Colonic mucosa (tissue), 4 donors: ENCODE measurements around the gene DCX. TPM values are rescaled to one million over a fixed set of nuclear protein-coding genes. Genes with fewer than 3 reads are reported as not detected.

Experiments
- DNase-seq: peaks from one replicate; pipeline ENCODE4 v3.0.0-alpha.2; 2020
- H3K27ac ChIP-seq: fragments of 200-600 bp; one replicate; pipeline ENCODE4 v1.8.0; 2021
- H3K27me3 ChIP-seq: fragments of 200-600 bp; one replicate; pipeline ENCODE4 v1.8.0; 2021
- H3K36me3 ChIP-seq: fragments of 200-600 bp; one replicate; pipeline ENCODE4 v1.8.0; 2021
- H3K4me1 ChIP-seq: fragments of 200-600 bp; one replicate; pipeline ENCODE4 v1.8.0; 2021; ENCODE audit warnings: mild to moderate bottlenecking
- H3K4me3 ChIP-seq: fragments of 200-600 bp; one replicate; pipeline ENCODE4 v1.8.0; 2021
- H3K9ac ChIP-seq, 2 donors: one replicate each; pipeline ENCODE4 v1.7.0; 2013; ENCODE audit warnings: control low read depth in 2 of 2, low read depth in 2 of 2, low read length in 2 of 2
- H3K9me3 ChIP-seq: fragments of 200-600 bp; one replicate; pipeline ENCODE4 v1.8.0; 2021
- intact Hi-C: fragments of 100-400 bp; cut with DNase I; formaldehyde crosslinking; loops from one replicate; pipeline ENCODE4 v1.14.1; 2022
- total RNA-seq, 2 donors: library from RNA; stranded (reverse); fragmentation: NEBNext Ultra II Directional in 1 of 2; extraction: Animal tissue kit (Norgen Biotek cat#: 25700) in 1 of 2; gene quantifications; one replicate each; pipeline ENCODE4 v1.2.1, GENCODE V29; 2021
- TF ChIP-seq, protein P1 (sequence below): fragments of 200-600 bp; IDR thresholded peaks from one replicate; pipeline ENCODE4 v1.8.0; 2022; ENCODE audit warnings: antibody characterized with exemption, mild to moderate bottlenecking
- donor health status: healthy.
- donor health status: DM: no; HTN: no; CAD: no.
- donor health status: DM: no; HTN: no; CAD: no.

DCX gene
- total RNA-seq, 2 donors from 2014 or later: 0.11 to 0.40 TPM

DNA sequence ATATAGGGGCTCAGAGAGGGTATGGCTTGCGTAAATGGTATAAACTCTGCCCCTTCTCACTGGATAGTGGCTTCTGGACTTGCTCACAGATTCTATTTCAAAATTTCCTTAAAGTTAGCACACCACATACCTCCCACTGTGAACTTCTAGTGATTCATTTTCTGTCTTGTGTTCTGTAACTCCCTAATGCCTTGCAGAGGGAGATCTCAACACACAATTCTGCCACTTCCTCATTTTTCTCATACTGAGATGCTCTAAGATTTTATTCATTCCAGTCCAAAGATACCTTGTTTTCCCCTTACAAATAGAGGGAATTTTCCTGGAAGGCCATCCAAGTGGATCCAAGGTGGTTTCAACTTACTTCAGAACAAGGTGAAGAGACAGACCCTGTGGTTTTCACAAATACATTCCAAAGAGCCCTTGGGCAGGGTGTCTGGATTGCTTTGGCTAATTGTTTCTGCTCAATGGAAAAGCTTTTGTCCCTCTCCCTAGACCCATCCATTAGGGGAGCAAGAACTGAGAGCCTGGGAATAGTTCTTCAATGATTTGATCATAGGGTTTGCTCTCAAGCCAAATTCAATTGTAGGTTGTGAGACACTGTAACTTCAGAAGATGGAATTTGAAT lies 89.6 kb downstream of the DCX start:
- Histone ChIP-seq H3K4me1 (no peaks in the 10 kb centered on the region), H3K4me3 (no peak overlapping the region), H3K9me3 (no peaks in the 10 kb centered on the region), H3K27me3 (no peaks in the 10 kb centered on the region), H3K36me3 (no peaks in the 10 kb centered on the region), H3K9ac (no peak overlapping the region), H3K27ac (no peak overlapping the region)
- intact Hi-C loops: no loop called here
- no peak for DNase-seq
- TF ChIP-seq, protein P1, sequence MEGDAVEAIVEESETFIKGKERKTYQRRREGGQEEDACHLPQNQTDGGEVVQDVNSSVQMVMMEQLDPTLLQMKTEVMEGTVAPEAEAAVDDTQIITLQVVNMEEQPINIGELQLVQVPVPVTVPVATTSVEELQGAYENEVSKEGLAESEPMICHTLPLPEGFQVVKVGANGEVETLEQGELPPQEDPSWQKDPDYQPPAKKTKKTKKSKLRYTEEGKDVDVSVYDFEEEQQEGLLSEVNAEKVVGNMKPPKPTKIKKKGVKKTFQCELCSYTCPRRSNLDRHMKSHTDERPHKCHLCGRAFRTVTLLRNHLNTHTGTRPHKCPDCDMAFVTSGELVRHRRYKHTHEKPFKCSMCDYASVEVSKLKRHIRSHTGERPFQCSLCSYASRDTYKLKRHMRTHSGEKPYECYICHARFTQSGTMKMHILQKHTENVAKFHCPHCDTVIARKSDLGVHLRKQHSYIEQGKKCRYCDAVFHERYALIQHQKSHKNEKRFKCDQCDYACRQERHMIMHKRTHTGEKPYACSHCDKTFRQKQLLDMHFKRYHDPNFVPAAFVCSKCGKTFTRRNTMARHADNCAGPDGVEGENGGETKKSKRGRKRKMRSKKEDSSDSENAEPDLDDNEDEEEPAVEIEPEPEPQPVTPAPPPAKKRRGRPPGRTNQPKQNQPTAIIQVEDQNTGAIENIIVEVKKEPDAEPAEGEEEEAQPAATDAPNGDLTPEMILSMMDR: no peak

DNA sequence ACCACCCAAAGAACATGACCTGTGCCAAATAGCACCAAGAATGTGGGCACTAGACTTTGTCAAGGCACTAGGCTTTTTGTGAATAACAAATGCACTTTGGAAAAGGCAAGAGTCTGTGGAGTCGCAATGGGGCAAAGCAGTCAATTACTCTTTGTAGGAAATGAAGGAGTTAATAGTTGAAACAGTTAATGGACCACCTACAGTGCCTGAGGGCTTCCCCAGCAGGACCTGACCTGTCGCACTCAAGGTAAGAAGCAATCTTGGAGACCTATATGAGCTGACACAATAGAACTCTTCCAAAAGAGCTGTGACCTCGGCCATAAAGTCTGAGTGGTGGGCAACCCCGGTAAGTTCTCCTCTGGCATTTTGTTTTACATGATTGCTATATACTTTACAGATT lies 92.5 kb downstream of the DCX start:
- Histone ChIP-seq H3K4me3 (no peak overlapping the region), H3K9me3 (no peaks in the 10 kb centered on the region), H3K27ac (no peak overlapping the region), H3K9ac (no peak overlapping the region), H3K27me3 (no peaks in the 10 kb centered on the region), H3K4me1 (no peaks in the 10 kb centered on the region), H3K36me3 (no peaks in the 10 kb centered on the region)
- no peak for DNase-seq
- intact Hi-C loops: no loop called here
- TF ChIP-seq, protein P1: no peak

- Histone ChIP-seq H3K27me3 (no peaks in the 10 kb centered on the region), H3K9me3 (no peaks in the 10 kb centered on the region), H3K4me3 (no peak overlapping the region), H3K27ac (no peak overlapping the region), H3K36me3 (no peaks in the 10 kb centered on the region), H3K4me1 (no peaks in the 10 kb centered on the region), H3K9ac (no peak overlapping the region)
- no peak for DNase-seq
- TF ChIP-seq, protein P1: no peak
- intact Hi-C loops: no loop called here
Observed at GRCh38 chrX:111318901-111319300, 93.1 kb downstream of the DCX start.

DNA sequence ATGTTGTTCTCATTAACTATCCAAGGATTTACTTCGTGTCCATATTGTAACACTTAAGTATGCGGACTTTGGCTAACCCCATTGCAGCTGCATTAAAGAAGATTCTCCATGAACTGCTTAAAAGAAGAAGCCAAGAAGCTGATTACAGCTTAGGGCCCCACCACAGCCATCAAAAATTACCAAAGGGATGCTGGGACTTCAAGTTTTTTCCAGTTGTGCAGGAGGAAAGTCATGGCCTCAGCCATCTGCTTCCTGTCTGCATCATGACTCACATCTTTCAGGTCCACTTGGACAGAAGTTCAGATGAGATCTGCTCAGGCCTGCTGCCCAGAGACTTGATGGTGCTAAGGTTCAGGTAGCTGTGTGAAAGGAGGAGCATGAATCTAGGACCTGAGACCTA lies 102.9 kb downstream of the DCX start:
- Histone ChIP-seq H3K36me3 (no peaks in the 10 kb centered on the region), H3K27ac (no peak overlapping the region), H3K4me3 (no peak overlapping the region), H3K9ac (no peak overlapping the region), H3K9me3 (no peaks in the 10 kb centered on the region), H3K4me1 (no peaks in the 10 kb centered on the region), H3K27me3 (peaks cover 5% of the 10 kb centered on the region)
- DNase-seq: no peak
- intact Hi-C loops: no loop called here
- TF ChIP-seq, protein P1: no peak

DNA sequence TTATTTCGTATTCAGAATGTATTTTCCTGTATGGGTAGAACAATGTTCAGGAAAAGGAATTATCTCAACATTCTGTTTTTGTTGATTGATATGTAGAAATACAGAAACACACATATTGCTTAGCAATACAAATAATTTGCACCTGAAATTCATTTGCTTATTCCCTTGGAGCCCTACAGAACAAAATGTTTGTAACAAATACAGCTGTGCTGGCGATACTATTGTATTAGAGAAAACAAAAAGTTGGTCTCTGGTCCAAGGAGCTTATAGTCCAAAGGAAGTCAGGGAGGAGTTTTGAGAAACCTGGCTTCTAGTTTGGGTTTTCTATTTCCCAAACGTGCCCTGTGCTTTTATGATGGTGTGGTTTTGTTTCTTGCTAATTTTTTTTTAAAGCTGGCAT lies 104.0 kb downstream of the DCX start:
- H3K9me3 ChIP-seq: no peaks in the 10 kb centered on the region

More for the DNA sequence above, 104.0 kb downstream of the DCX start:
- TF ChIP-seq, protein P1: no peak
- H3K4me3 ChIP-seq: no peak overlapping the region
- intact Hi-C loops: no loop called here
- no peaks in the 10 kb centered on the region for H3K36me3 ChIP-seq
- no peak overlapping the region for H3K27ac ChIP-seq
- no peak overlapping the region for H3K9ac ChIP-seq
- H3K4me1 ChIP-seq: no peaks in the 10 kb centered on the region
- H3K27me3 ChIP-seq: peaks cover 5% of the 10 kb centered on the region
- no peak for DNase-seq
